GM18499 (cell line): ENCODE results near the gene PSMC1.

Source experiments
- ATAC-seq: cut with Tn5 transposase; IDR thresholded peaks from one replicate; pipeline ENCODE4 v1.9.1; 2021; ENCODE audit warnings: moderate number of reproducible peaks; ENCODE audit not compliant: insufficient read depth, unreplicated experiment

PSMC1 gene

DNA sequence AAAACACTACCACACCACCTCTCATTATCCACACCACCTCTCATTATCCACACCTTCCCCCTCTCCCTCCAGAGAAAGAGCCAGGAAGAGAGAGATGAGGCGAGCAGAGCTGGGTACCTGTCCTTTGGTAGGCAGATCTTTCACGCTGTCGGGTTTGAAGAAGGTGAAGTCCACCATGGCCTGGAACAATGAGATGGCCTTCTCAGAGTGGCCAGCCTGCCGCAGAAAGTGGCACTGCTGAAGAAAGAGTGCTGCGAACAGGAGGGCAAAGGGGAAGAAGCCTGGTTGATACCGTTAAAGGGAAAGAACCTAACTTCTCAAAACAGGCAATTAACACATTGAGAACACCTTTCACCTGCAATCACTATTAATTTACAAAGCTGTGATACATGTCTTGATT lies 44.8 kb downstream of the PSMC1 start:
- ATAC-seq: no peak

DNA sequence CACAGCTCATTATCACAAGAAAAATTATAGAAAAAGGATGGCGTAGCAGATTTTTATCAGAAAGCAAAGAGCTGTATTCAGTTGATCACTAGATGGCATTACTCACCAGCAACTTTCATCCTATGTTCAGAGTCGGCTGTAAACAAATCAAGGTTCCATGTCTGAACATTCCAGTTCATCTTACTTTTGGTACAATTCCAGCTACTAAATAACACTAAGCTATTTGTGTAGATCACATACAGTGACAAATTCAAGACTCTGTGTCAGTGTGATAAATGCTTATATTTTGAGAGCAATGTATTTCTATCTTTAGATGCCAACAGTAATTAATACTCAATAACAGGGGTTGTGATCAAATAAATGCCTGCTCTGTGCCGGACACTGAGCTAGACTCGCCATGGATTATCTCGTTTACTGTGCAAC lies 45.3 kb downstream of the PSMC1 start:
- no peak for ATAC-seq

DNA sequence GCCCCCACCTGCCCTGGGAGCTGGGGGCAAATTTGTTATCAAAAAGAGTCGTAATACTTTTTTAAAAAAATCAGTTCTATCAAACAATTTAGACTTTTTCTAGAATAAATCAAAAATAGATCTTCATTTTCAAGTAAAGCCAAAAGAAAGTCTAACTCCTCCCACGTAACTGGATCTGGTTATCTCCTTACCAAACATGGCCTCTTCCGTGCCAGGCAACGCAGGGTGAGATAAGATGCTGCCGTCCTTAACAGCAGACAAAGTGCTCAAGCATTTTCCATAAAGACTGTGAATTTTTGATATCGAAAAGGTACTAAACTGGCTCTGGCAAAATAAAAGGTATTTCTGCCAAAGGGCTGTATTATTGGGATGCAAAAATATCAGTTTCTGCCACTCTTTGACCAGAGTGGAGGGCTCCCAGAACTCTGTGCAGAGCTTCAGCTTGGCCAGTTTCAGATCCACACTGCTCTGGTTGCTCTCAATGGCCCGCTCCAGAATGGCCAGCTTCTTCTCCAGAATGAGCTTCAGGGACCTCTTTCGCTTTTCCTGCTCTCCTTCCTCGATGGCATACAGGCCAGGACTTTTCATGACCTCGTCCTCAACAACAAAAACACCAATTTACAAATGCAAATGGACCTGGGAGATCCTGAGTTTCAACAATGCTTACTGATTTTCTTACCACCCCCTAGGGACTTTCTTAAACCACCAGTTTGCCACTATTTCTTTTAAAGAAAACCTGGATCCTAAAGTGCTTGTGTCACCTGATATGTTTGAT lies 46.4 kb downstream of the PSMC1 start:
- no peak for ATAC-seq

DNA sequence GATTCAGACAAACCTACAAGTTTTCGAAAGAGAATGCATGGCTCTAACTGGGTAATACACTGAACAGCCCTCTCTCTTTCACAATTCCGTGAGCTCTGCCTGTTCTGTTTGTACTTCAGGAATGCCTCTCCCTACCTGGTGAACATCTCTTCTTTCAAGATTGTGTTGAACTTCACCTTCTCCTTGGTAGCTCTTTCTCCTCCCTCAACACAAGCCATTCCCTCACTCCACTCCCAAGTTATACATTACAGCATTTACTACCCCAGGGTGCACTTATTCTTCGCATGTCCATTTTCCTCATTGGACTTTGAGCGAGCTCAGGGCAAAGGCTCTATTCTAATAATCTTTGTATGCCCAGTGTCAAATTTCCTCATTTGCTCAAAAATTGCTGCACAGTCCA lies 47.1 kb downstream of the PSMC1 start:
- no peak for ATAC-seq

DNA sequence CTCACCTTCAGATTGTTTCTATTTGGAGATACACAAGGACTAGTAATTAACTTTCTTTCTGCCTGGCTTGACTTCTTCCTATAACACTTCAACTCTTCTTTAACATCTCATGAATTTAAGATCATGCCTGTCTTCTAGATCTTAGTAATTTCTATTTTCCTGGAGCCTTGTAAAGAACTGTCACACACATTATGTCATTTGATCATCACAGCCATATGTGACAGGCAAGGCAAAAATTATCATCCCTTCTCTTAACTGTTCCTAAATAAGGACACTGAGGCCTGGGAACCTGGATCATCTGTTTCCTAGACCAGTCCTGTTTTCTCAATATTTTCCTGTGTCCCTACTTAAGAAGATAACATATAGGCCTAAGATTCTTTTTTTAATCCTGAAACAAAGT lies 48.1 kb downstream of the PSMC1 start:
- ATAC-seq: no peak

DNA sequence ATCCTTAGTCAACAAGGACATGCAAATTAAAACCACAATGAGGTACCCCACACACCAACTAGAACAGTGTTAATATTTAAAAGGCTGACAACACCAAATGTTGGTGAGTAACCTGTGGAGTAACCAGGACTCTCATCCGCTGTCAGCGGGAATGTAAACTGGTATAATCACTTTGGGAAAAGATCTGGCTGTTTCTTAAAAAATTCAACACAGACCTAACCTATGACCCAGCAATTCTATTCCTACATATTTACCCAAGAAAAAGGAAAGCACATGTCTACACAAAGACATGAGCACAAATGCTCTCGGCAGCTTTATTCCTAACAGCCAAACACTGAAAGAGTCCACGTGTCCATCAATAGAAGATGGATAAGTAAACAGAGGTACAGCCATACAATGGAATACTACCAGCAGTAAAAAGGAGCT lies 48.8 kb downstream of the PSMC1 start:
- no peak for ATAC-seq

DNA sequence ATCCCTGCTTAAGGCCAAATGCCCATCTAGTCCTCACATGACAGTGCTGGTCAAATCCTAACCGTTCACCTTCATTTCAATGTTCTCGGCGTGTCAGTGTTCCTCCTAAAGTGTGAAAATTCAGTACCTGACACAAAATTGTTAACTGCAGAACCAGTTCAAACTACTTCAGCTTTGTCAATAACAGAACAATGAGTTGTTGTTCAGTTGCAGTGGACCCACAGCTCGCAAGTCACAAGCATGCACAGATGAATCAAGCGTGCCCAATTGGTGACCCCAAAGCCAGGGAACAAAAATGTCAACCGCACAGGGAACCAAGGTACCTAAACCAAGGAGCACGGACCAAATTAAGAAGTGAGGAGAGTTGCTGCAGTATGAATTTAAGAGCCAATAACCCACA lies 52.2 kb downstream of the PSMC1 start:
- ATAC-seq: no peak

DNA sequence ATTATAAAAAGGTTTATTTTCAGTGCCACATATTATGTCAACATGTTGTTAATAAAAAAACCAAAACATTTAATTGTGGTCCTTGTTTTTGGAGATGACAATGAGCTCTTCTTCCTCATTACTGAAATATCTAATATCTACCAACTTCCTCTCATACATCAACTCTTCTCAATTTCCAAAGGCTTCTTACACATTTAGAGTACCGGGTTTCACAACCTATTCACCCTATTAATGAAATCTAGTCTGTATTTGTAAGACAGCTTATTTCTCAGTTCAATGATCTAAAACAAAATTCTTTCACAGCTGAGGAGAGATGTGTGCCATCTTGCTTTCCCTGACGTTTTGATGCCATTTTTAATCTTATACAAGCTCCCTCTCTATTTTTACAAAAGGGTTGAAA lies 60.9 kb downstream of the PSMC1 start:
- no peak for ATAC-seq

DNA sequence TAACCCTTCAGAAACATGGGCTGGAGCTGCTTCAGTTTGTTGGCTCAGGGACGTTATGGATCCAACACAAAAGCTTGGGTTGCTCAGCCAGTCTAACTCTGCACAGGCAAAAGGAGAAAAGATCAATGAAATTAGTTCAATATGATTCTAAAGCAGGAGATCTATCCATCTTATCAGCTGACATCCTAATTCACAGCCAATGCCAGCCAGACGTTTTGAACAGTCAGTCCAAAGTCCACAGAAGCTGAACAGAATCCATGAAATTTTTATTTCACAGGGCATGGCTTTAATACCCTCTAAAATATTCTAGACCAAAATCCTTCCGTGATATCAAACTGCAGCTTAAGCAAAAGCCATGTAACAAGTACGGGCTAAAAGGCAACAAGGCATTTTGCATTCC lies 61.7 kb downstream of the PSMC1 start:
- no peak for ATAC-seq

DNA sequence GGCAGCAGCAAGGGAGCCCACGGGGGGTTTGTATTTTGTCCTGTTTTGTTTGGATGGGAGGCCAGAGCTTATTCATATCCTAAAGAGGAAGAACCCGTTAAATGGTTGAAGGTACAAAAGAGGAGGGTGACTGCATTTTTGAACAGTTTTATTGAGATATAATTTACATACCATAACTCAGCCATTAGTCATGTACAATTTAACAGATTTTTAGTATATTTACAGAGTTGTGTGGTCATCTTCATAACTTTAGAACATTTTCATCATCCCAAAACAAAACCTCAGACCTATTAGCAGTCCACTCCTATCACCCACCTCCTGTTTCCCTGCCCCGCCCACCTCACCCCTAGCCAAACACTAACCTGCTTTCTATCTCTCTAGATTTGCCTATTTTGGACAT lies 62.8 kb downstream of the PSMC1 start:
- ATAC-seq: no peak

DNA sequence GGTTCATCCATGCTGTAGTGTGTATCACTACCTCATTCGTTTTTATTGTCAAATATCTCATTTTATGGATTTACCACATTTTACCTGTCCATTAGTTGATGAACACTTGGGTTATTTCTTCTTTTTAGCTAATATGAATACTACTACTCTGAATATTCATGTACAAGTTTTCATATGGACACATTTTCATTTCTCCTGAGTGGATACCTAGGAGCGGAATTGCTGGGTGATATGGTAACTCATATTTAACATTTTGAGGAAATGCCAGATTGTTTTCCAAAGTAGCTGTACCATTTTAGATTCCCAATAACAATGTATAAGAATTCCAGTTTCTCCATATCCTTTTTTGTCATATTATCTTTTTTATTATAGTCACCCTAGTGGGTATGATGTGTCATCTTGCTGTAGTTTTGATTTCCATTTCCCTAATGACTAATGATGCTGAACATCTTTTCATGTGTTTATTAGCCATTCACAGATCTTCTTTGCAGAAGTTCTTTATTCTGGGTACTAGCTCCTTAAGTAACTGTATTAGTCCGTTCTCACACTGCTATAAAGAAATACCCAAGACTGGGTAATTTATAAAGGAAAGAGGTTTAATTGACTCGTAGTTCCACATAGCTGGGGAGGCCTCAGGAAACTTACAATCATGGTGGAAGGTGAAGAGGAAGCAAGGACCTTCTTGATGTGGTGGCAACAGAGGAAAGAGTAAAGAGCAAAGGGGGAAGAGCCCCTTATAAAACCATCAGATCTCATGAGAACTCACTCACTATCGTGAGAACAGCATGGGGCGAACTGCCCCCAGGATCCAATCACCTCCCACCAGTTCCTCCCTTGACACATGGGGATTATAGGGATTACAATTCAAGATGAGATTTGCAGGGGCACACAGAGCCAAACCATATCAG lies 63.5 kb downstream of the PSMC1 start:
- no peak for ATAC-seq

DNA sequence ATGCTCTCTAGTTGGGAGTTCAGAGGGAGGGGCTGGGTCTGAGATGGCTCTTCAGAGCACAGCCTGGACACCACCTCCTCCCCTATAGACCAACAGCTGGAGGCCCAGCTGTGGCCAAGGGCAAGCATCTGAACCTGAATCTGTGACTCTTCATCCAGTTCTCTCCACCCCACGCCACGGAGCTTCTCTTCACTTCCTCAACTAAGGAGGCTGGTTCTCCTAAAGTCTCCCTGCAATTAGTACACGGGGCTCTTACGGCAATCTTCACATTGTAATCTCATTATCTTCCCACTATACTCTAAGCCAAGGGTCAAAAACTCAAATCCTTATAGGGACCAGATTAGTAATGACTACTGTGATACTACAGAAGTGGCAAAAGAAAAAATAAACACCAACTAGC lies 65.5 kb downstream of the PSMC1 start:
- no peak for ATAC-seq
